ENCODE data around the gene HLA-DRB1. TPM values are rescaled to one million over a fixed set of nuclear protein-coding genes. Genes with fewer than 3 reads are reported as not detected.
"Not testable (repeated sequence)": the region's sequence is repeated elsewhere in the genome, so short reads cannot be mapped to it uniquely, and the experiment has no call there.

Gene HLA-DRB1
- 20.7 TPM for total RNA-seq

- DNase-seq: no peak
These were observed at the start of gene HLA-DRB1 for GRCh38 chr6:32589596-32590449. Gene HLA-DRB1, minus strand, starts transcription at chr6:32589848. Its CDS starts 106 bp downstream, at chr6:32589742.

- DNase-seq: no peak
These were observed 49.0 kb upstream of the HLA-DRB1 start for GRCh38 chr6:32638532-32639219.

- DNase-seq: no peak
These were observed 48.2 kb upstream of the HLA-DRB1 start for GRCh38 chr6:32637883-32638282.

- no peak for DNase-seq
These were observed 47.7 kb upstream of the HLA-DRB1 start, which contains the start of gene HLA-DQA1 for GRCh38 chr6:32637219-32637880. Gene HLA-DQA1, plus strand, starts transcription at chr6:32637406. Its CDS starts 53 bp downstream, at chr6:32637459.

- DNase-seq: no peak
These were observed 46.0 kb upstream of the HLA-DRB1 start for GRCh38 chr6:32635526-32636123.

- not testable (repeated sequence) for DNase-seq
These were observed 40.1 kb upstream of the HLA-DRB1 start for GRCh38 chr6:32629793-32630192.

- no peak for DNase-seq
These were observed 38.2 kb upstream of the HLA-DRB1 start for GRCh38 chr6:32627831-32628230.

- DNase-seq: no peak
These were observed 37.6 kb upstream of the HLA-DRB1 start for GRCh38 chr6:32627249-32627648.

- no peak for DNase-seq
These were observed 35.5 kb upstream of the HLA-DRB1 start for GRCh38 chr6:32625137-32625536.

- DNase-seq: no peak
These were observed 34.9 kb upstream of the HLA-DRB1 start for GRCh38 chr6:32624565-32624964.

- no peak for DNase-seq
These were observed 34.0 kb upstream of the HLA-DRB1 start for GRCh38 chr6:32623693-32624092.

- no peak for DNase-seq
These were observed 33.1 kb upstream of the HLA-DRB1 start for GRCh38 chr6:32622545-32623401.

GRCh38 chr6:32621372-32621771 lies 31.7 kb upstream of the HLA-DRB1 start:
- DNase-seq: no peak

GRCh38 chr6:32617751-32618150 lies 28.1 kb upstream of the HLA-DRB1 start:
- DNase-seq: no peak

- no peak for DNase-seq
These were observed 26.4 kb upstream of the HLA-DRB1 start for GRCh38 chr6:32615885-32616532.

GRCh38 chr6:32614366-32615081 lies 24.9 kb upstream of the HLA-DRB1 start:
- DNase-seq: no peak

GRCh38 chr6:32613475-32613874 lies 23.8 kb upstream of the HLA-DRB1 start:
- no peak for DNase-seq

- no peak for DNase-seq
These were observed 21.1 kb upstream of the HLA-DRB1 start for GRCh38 chr6:32610682-32611296.

- DNase-seq: peak; percentile 59
These were observed 20.3 kb upstream of the HLA-DRB1 start for GRCh38 chr6:32609731-32610640.
